ENCODE results near the gene TEDDM1. TPM values are rescaled to one million over a fixed set of nuclear protein-coding genes. Genes with fewer than 3 reads are reported as not detected.

TEDDM1 gene
- total RNA-seq, 1 donor from 2014 or later: not detected

DNA sequence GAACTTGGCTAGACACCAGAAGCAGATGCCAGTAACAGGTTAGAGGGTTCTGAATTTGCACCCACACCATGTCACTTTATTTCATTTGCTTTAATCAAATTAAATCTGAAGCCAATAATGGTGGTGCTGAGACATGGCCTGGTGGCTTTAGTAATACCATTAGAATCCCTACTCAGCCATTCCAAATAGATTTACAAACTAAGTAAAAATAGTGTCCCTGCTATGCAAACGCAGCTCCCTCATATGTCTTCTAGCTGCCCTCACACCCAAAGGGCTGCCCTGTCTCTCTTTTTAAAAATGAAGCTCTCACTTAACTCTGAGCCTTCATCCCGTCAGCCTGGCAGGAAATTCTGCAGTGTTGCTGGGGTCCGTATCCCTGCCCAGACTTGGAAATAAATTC, 29.9 kb downstream of the TEDDM1 start:
- CTCF ChIA-PET: no interaction called here
- H3K4me3 Mint-ChIP-seq: no peak overlapping the region
- peaks cover 1% of the 10 kb centered on the region for H3K27me3 Mint-ChIP-seq
- no peak for DNase-seq
- ATAC-seq (ENCODE audit: low read depth): no peak
- H3K4me1 Mint-ChIP-seq: peaks cover 5% of the 10 kb centered on the region
- no peaks in the 10 kb centered on the region for H3K36me3 Mint-ChIP-seq (ENCODE audit: low read depth)
- H3K27ac Mint-ChIP-seq: no peak overlapping the region
- intact Hi-C loops (cut with micrococcal nuclease): no loop called here
- TF ChIP-seq, protein P1, sequence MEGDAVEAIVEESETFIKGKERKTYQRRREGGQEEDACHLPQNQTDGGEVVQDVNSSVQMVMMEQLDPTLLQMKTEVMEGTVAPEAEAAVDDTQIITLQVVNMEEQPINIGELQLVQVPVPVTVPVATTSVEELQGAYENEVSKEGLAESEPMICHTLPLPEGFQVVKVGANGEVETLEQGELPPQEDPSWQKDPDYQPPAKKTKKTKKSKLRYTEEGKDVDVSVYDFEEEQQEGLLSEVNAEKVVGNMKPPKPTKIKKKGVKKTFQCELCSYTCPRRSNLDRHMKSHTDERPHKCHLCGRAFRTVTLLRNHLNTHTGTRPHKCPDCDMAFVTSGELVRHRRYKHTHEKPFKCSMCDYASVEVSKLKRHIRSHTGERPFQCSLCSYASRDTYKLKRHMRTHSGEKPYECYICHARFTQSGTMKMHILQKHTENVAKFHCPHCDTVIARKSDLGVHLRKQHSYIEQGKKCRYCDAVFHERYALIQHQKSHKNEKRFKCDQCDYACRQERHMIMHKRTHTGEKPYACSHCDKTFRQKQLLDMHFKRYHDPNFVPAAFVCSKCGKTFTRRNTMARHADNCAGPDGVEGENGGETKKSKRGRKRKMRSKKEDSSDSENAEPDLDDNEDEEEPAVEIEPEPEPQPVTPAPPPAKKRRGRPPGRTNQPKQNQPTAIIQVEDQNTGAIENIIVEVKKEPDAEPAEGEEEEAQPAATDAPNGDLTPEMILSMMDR (IDR thresholded peaks at IDR 0.05): no peak
- no peaks in the 10 kb centered on the region for H3K9me3 Mint-ChIP-seq
- POLR2A ChIA-PET: no interaction called here

DNA sequence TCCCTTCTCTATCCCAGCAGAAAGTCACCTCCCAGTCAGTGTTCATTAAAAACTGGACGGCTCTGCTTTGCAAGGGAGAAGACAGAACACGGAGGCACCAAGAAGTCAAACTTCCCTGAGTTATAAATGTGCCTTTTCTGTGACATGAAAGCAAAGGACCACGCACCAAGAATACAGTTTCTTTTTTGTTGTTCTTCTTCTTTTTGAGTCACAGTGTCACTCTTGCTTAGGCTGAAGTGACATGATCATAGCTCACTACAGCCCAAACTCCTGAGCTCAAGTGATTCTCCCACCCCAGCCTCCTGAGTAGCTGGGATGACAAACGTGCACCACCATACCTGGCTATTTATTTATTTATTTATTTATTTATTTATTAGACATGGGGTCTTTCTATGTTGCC, 31.6 kb downstream of the TEDDM1 start:
- intact Hi-C loops (cut with micrococcal nuclease): no loop called here
- ChIA-PET CTCF (no interaction called here), POLR2A (no interaction called here)
- Mint-ChIP-seq H3K36me3 (ENCODE audit: low read depth) (no peaks in the 10 kb centered on the region), H3K27me3 (peaks cover 2% of the 10 kb centered on the region), H3K4me1 (peaks cover 5% of the 10 kb centered on the region), H3K9me3 (no peaks in the 10 kb centered on the region), H3K27ac (no peak overlapping the region), H3K4me3 (no peak overlapping the region)
- TF ChIP-seq, protein P1 (IDR thresholded peaks at IDR 0.05): no peak
- DNase-seq (no peak), ATAC-seq (ENCODE audit: low read depth) (no peak)

DNA sequence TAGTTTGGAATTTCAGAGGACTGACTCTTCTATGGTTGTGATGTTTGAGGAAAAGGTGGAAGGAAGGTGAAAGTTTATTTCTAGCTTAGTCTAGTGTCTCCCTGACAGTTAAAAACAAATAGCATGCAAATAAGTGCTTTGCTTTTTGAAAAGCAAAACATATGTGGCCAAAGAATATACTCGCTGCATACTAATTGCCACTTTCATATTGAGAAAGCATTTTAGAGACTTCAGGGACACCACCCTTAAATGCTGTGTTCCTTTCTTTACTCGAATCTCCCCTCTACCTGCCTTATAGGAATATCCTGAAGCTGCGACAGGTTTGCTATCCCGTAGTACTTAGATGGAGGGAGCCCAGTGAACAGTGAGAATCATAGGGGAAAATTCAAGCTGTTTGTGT, 32.1 kb downstream of the TEDDM1 start:
- H3K36me3 Mint-ChIP-seq (ENCODE audit: low read depth): no peaks in the 10 kb centered on the region
- H3K27me3 Mint-ChIP-seq: peaks cover 2% of the 10 kb centered on the region
- TF ChIP-seq, protein P1 (IDR thresholded peaks at IDR 0.05): no peak
- intact Hi-C loops (cut with micrococcal nuclease): no loop called here
- peaks cover 5% of the 10 kb centered on the region for H3K4me1 Mint-ChIP-seq
- no peaks in the 10 kb centered on the region for H3K9me3 Mint-ChIP-seq
- ChIA-PET CTCF (no interaction called here), POLR2A (no interaction called here)
- ATAC-seq (ENCODE audit: low read depth) (no peak), DNase-seq (no peak)
- no peak overlapping the region for H3K4me3 Mint-ChIP-seq
- no peak overlapping the region for H3K27ac Mint-ChIP-seq

DNA sequence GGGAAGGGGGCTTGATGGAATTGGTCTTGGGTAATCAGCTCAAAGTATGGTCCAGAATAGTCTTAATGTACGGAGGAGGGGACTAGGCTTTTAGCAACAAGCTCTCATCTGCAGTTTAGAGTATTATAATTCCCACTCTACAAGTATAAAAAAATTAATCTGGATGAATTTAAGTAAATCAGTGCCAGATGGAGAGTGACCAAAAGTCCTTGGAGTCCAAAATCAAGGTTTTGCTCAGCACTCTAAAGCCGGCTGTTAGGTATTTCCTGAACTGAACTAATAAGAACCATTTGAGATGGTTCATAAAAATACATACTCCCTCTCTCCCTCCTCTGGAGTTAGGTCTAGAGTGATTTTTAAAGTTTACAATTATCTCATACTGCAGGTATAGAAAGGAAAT, 32.5 kb downstream of the TEDDM1 start:
- DNase-seq (no peak), ATAC-seq (ENCODE audit: low read depth) (no peak)
- Mint-ChIP-seq H3K4me3 (no peak overlapping the region), H3K36me3 (ENCODE audit: low read depth) (no peaks in the 10 kb centered on the region), H3K27me3 (peaks cover 2% of the 10 kb centered on the region), H3K9me3 (no peaks in the 10 kb centered on the region), H3K27ac (no peak overlapping the region), H3K4me1 (peaks cover 5% of the 10 kb centered on the region)
- ChIA-PET CTCF (no interaction called here), POLR2A (interaction anchor here (0.5 kb wide), 1 partner anchor 37 kb away, joined by 3 read pairs; no protein-coding TSS in a partner anchor)
- TF ChIP-seq, protein P1 (IDR thresholded peaks at IDR 0.05): no peak
- intact Hi-C loops (cut with micrococcal nuclease): no loop called here

DNA sequence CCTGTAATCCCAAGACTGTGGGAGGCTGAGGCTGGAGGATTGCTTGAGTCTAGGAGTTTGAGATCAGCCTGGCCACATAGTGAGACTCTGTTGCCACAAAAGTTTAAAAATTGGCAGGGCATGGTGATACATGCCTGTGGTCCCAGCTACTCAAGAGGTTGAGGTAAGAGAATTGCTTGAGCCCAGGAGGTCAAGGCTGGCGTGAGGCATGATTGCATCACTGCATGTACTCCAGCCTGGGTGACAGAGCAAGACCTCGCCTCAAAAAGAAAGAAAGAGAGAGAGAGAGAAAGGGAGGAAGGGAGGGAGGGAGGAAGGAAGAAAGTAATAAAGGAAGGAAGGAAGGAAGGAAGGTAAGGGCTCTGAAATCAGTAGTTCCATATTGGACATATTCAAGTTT, 33.9 kb downstream of the TEDDM1 start:
- peaks cover 5% of the 10 kb centered on the region for H3K4me1 Mint-ChIP-seq
- no peak overlapping the region for H3K4me3 Mint-ChIP-seq
- DNase-seq (no peak), ATAC-seq (ENCODE audit: low read depth) (no peak)
- ChIA-PET POLR2A (no interaction called here), CTCF (no interaction called here)
- TF ChIP-seq, protein P1 (IDR thresholded peaks at IDR 0.05): no peak
- peaks cover 2% of the 10 kb centered on the region for H3K27me3 Mint-ChIP-seq
- no peaks in the 10 kb centered on the region for H3K36me3 Mint-ChIP-seq (ENCODE audit: low read depth)
- intact Hi-C loops (cut with micrococcal nuclease): no loop called here
- no peaks in the 10 kb centered on the region for H3K9me3 Mint-ChIP-seq
- H3K27ac Mint-ChIP-seq: no peak overlapping the region

All from activated B cell treated with CpG ODN at 0.5 μM for 24 hours (primary cell).